KMS-11 (cell line): ENCODE data around the gene CFDP1.

ENCODE experiments used
- H2AFZ ChIP-seq: fragments of 200-600 bp; sonication (generic); 2 replicates; pipeline ENCODE4 v1.6.1; 2016; ENCODE audit warnings: antibody characterized with exemption, mixed run types, low read depth
- H3K27ac ChIP-seq: fragments of 200-600 bp; sonication (generic); 2 replicates; pipeline ENCODE4 v1.6.1; 2016; ENCODE audit warnings: mild to moderate bottlenecking, mixed run types
- H3K27me3 ChIP-seq: fragments of 200-600 bp; sonication (generic); 2 replicates; pipeline ENCODE4 v1.6.1; 2017; ENCODE audit warnings: mild to moderate bottlenecking, low read depth, mixed run types, moderate library complexity; ENCODE audit not compliant: insufficient read depth
- H3K36me3 ChIP-seq: fragments of 200-600 bp; sonication (generic); 2 replicates; pipeline ENCODE4 v1.6.1; 2017; ENCODE audit warnings: mild to moderate bottlenecking, mixed run types; ENCODE audit not compliant: insufficient read depth
- H3K4me1 ChIP-seq: fragments of 200-600 bp; sonication (generic); 2 replicates; pipeline ENCODE4 v1.6.1; 2016; ENCODE audit warnings: mild to moderate bottlenecking, low read depth, mixed run types; ENCODE audit not compliant: poor library complexity, severe bottlenecking
- H3K4me2 ChIP-seq: fragments of 200-600 bp; sonication (generic); 2 replicates; pipeline ENCODE4 v1.7.0; 2016; ENCODE audit warnings: mild to moderate bottlenecking, mixed run types
- H3K4me3 ChIP-seq: fragments of 200-600 bp; sonication (generic); IDR thresholded peaks from 2 replicates; pipeline ENCODE4 v1.6.1; 2017; ENCODE audit warnings: low read depth, low read length, mixed read lengths; ENCODE audit not compliant: insufficient read depth
- H3K79me2 ChIP-seq: fragments of 200-600 bp; sonication (generic); 2 replicates; pipeline ENCODE4 v1.6.1; 2016; ENCODE audit warnings: low read depth, mixed run types; ENCODE audit not compliant: insufficient read depth
- H3K9ac ChIP-seq: fragments of 200-600 bp; sonication (generic); 2 replicates; pipeline ENCODE4 v1.6.1; 2016; ENCODE audit warnings: mild to moderate bottlenecking, mixed run types
- H4K20me1 ChIP-seq: fragments of 200-600 bp; sonication (generic); 2 replicates; pipeline ENCODE4 v1.6.1; 2016; ENCODE audit warnings: mild to moderate bottlenecking, mixed run types; ENCODE audit not compliant: insufficient read depth
- TF ChIP-seq, protein P1 (sequence below): fragments of 200-600 bp; sonication (generic); conservative IDR thresholded peaks from 2 replicates; pipeline ENCODE4 v1.6.1; 2017; ENCODE audit warnings: low read depth, mild to moderate bottlenecking, antibody characterized with exemption, low read length, moderate library complexity, mixed read lengths

The CFDP1 gene

GRCh38 chr16:75340741-75341491 lies 92.4 kb downstream of the CFDP1 start:
- peaks cover 15% of the 10 kb centered on the region for H3K4me1 ChIP-seq
- H3K79me2 ChIP-seq, result no peaks in the 10 kb centered on the region
- H3K27ac ChIP-seq, result no peak overlapping the region
- no peak overlapping the region for H3K4me3 ChIP-seq
- H3K4me2 ChIP-seq, result no peak overlapping the region
- no peaks in the 10 kb centered on the region for H3K36me3 ChIP-seq
- TF ChIP-seq, protein P1, sequence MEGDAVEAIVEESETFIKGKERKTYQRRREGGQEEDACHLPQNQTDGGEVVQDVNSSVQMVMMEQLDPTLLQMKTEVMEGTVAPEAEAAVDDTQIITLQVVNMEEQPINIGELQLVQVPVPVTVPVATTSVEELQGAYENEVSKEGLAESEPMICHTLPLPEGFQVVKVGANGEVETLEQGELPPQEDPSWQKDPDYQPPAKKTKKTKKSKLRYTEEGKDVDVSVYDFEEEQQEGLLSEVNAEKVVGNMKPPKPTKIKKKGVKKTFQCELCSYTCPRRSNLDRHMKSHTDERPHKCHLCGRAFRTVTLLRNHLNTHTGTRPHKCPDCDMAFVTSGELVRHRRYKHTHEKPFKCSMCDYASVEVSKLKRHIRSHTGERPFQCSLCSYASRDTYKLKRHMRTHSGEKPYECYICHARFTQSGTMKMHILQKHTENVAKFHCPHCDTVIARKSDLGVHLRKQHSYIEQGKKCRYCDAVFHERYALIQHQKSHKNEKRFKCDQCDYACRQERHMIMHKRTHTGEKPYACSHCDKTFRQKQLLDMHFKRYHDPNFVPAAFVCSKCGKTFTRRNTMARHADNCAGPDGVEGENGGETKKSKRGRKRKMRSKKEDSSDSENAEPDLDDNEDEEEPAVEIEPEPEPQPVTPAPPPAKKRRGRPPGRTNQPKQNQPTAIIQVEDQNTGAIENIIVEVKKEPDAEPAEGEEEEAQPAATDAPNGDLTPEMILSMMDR, result no peak
- H4K20me1 ChIP-seq, result no peaks in the 10 kb centered on the region
- H2AFZ ChIP-seq, result no peak overlapping the region
- no peak overlapping the region for H3K9ac ChIP-seq
- no peaks in the 10 kb centered on the region for H3K27me3 ChIP-seq

GRCh38 chr16:75337430-75337829 lies 95.9 kb downstream of the CFDP1 start:
- peaks cover 5% of the 10 kb centered on the region for H3K4me1 ChIP-seq
- no peaks in the 10 kb centered on the region for H3K36me3 ChIP-seq
- H4K20me1 ChIP-seq, result no peaks in the 10 kb centered on the region
- no peaks in the 10 kb centered on the region for H3K79me2 ChIP-seq
- no peak overlapping the region for H3K9ac ChIP-seq
- H3K4me3 ChIP-seq, result no peak overlapping the region
- no peak overlapping the region for H3K27ac ChIP-seq
- H3K4me2 ChIP-seq, result no peak overlapping the region
- TF ChIP-seq, protein P1, result no peak
- no peaks in the 10 kb centered on the region for H3K27me3 ChIP-seq
- H2AFZ ChIP-seq, result no peak overlapping the region

DNA sequence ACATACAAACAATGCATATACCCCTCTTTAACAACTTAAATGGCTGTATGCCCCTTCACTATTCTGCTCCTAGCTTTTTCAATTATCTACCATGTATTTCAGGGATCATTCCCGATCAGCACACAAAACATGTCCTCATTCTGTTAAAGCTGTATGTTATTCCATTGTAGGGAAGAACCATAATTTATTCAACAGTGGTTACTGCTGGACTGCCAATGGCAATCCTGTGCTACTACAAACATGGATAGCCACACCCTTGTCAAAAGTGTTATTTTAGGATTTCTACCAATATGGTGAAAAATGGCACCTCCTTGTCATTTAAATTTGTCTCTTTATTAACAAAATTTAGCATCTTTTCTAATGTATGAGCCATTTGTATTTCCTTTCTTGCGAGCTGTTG lies 96.8 kb downstream of the CFDP1 start:
- H3K4me1 ChIP-seq, result no peaks in the 10 kb centered on the region
- H3K9ac ChIP-seq, result no peak overlapping the region
- no peaks in the 10 kb centered on the region for H3K27me3 ChIP-seq
- H4K20me1 ChIP-seq, result no peaks in the 10 kb centered on the region
- H3K4me2 ChIP-seq, result no peak overlapping the region
- no peak overlapping the region for H3K27ac ChIP-seq
- H2AFZ ChIP-seq, result no peak overlapping the region
- TF ChIP-seq, protein P1, result no peak
- no peak overlapping the region for H3K4me3 ChIP-seq
- H3K36me3 ChIP-seq, result no peaks in the 10 kb centered on the region
- no peaks in the 10 kb centered on the region for H3K79me2 ChIP-seq

DNA sequence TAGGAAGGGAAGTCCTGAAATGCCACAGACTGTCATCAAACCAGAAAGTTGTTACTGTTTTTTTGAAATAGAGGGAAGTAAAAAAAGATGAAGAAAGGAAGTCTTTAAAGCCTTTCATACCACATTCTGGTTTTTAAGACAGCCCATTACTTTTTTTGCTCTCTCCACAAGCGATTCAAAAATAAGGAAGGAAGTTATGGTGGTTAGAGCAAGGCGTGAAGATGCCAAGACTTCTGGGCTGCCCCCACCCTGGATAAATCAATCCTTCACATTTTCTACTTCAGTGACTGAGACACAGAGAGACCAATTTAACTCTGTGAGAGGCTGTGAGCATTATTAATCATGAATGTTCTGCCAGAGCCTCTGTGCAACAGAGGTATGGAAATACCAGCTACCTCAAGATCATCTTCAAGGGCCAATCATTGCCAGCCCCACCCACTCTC lies 99.6 kb downstream of the CFDP1 start:
- Histone ChIP-seq H3K4me2 (no peak overlapping the region), H3K27ac (no peak overlapping the region), H3K36me3 (no peaks in the 10 kb centered on the region), H3K9ac (no peak overlapping the region), H3K4me3 (no peak overlapping the region), H3K4me1 (no peaks in the 10 kb centered on the region), H4K20me1 (no peaks in the 10 kb centered on the region), H2AFZ (no peak overlapping the region), H3K27me3 (no peaks in the 10 kb centered on the region), H3K79me2 (no peaks in the 10 kb centered on the region)
- TF ChIP-seq, protein P1, result no peak
